ENCODE measurements around the gene CDSN.

DNA sequence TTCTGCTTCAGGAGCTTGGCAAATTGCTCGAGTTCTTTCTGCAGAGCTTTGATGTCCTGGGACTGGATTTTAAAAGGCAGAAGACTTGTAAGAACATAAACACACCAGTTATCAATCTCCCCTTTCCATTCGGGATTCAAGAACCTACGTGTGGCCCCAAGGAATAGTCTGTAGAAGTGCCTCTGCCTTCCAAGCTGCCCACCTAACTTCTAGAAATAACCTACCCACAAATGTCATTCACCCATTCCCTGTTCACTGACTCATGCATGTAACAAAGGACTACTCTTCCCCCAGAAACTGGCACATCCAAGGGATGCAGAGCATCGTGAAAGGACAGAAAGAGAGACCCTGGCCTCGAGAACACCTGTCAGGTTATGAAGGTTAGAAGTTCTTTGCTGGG is 45.7 kb upstream of the CDSN start:
- TF ChIP-seq TCF7L2 (IDR thresholded peaks at IDR 0.05; ENCODE audit: borderline replicate concordance, extremely low read depth, insufficient read depth, insufficient read length) = no peak
- TF ChIP-seq POLR2A (IDR thresholded peaks at IDR 0.05; ENCODE audit: borderline replicate concordance, extremely low read depth, insufficient read depth, insufficient read length) = no peak
- TF ChIP-seq MAX (IDR thresholded peaks at IDR 0.05) = no peak
- TF ChIP-seq, protein P1, sequence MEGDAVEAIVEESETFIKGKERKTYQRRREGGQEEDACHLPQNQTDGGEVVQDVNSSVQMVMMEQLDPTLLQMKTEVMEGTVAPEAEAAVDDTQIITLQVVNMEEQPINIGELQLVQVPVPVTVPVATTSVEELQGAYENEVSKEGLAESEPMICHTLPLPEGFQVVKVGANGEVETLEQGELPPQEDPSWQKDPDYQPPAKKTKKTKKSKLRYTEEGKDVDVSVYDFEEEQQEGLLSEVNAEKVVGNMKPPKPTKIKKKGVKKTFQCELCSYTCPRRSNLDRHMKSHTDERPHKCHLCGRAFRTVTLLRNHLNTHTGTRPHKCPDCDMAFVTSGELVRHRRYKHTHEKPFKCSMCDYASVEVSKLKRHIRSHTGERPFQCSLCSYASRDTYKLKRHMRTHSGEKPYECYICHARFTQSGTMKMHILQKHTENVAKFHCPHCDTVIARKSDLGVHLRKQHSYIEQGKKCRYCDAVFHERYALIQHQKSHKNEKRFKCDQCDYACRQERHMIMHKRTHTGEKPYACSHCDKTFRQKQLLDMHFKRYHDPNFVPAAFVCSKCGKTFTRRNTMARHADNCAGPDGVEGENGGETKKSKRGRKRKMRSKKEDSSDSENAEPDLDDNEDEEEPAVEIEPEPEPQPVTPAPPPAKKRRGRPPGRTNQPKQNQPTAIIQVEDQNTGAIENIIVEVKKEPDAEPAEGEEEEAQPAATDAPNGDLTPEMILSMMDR (IDR thresholded peaks at IDR 0.05 in 2 of 3, conservative IDR thresholded peaks at IDR 0.05 in 1 of 3; ENCODE audit: borderline replicate concordance in 1 of 3, insufficient read depth in 1 of 3, low read depth in 2 of 3, low read length in 2 of 3) = no peak
- TF ChIP-seq JUND (IDR thresholded peaks at IDR 0.05) = no peak
